ENCODE results near the gene BTNL3.

DNA sequence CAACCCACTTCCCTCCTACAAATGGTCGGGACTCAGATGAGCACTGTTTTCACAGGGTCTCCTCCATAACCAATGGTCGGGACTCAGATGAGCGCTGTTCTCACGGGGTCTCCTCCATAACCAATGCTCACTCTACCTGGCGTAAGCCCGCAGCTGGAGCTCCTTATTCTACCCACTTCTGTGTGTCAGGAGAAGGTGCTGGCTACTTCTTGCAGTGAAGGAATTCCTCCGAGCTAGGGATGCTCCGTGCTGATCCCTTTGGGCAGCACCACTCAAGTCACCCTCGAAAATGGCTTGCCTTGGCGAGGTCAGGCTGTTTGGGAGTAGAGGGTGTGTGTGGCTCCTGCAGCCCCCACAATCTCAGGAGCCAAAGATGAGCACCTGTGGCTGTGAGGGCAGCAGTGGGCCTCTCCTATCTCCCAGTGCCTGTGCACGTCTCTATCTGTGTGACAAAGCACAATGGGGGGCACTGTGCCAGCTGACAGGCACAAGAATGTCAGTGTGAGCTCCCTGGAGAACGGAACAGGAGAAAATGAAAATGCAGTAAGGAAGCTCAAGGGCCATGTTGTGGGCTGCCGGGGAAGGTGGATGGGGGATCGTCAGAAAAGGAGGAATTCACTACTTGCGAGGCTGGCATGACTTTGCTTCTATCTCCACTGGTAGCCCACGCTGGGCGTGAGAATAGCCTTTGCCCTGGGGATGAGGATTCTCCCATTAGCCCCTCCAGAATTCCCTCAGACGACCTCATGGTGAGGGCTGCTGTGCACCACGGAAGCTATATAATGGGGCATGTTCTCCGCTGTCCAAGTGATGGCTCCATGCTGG is 47.6 kb downstream of the BTNL3 start:
- TF ChIP-seq EZH2 (IDR thresholded peaks at IDR 0.05; ENCODE audit: borderline replicate concordance, low read length) (no peak), CTCF (conservative IDR thresholded peaks at IDR 0.05 in 1 of 2, IDR thresholded peaks at IDR 0.05 in 1 of 2; ENCODE audit: extremely low read depth in 1 of 2, insufficient read depth in 1 of 2, low read depth in 1 of 2, low read length in 2 of 2) (no peak)
